HG02588 (cell line): Measurements from ENCODE around the gene DNAJC18.
"Not testable (repeated sequence)": the region's sequence is repeated elsewhere in the genome, so short reads cannot be mapped to it uniquely, and the experiment has no call there.

ENCODE experiments used
- ATAC-seq: cut with Tn5 transposase; IDR thresholded peaks from one replicate; pipeline ENCODE4 v1.9.1; 2021; ENCODE audit warnings: mild to moderate bottlenecking, moderate library complexity; ENCODE audit not compliant: unreplicated experiment

DNAJC18 gene

DNA sequence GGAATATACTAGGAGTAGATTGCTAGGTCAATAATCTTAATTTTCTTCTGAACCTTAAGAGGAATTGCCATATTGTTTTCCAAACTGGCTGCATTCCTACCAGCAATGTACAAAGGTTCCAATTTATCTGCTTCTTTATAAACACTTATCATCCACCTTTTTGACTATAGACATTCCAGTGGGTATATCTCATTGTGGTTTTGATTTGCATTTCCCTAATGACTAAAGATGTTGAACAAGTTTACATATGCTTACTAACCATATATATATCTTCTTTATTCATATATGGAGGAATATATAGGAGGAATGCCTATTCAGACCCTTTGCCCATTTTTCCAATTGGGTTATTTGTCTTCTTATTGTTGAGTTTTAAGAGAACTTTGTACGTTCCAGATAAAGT lies 7.6 kb downstream of the DNAJC18 start:
- ATAC-seq = no peak

DNA sequence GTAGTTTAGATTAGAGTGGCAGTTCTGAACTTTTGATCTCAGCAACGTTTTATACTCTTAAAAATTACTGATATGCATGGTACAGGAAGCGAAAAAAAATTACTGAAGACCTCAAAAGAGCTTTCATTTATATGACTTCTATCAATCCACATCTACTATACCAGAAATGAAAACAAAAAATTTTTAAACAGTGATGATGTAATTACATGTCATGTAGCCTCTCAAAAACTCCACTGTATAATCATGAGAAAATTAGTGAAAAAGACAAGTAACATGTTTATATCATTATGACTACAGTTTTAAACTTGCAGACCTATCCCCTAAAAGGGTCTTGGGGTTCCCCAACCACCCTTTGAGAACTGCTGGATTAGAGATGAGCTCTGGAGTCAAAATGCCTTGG lies 9.3 kb downstream of the DNAJC18 start:
- no peak for ATAC-seq

DNA sequence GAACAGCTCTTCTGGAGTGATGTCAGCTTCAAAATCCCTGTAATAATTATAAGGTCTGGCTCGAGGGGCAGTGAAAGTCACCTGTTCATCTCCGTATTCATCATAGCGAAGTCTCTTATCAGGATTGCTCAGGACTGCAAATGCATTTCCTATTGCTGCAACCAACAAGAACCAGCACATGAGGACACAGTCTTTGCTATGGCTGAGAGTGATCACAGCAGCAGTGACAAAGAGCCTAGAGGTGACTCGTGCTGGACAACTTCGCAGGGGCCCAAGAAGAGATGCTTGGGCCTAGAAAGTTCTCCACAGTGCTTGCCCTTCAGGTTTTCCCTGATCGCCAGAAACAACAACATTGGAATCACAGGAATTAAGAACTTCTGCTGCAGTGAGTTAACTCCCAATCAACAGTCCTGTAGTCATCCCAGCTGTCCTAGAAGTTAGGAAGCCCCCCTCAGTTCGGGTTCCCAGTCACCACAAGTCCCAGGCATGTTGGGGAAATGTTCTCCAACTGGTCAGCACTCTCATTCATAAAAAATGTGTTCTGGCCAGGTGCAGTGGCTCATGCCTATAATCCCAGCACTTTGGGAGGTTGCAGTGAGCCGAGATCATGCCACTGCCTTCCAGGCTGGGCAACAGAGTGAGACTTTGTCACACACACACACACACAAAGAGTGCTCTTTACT lies 13.0 kb downstream of the DNAJC18 start:
- no peak for ATAC-seq

DNA sequence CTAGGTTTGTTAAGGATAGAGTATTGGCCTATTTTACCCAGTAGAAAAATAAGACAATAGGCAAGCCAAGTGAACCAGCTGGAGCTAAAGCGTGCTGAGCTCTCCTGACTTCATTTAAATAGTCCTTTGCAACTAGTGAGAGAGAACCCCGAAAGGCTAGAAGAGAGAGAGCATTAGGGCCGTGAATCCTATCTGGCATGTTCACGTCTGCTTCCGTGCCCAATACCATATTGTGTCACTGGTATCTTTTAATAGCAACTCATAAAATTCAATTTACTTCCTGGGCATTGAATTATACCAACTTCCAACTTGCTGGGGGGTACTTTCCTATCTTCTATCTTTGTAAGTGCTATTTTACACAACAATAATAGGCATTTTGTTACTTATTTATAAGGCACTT lies 13.8 kb downstream of the DNAJC18 start:
- ATAC-seq = no peak

DNA sequence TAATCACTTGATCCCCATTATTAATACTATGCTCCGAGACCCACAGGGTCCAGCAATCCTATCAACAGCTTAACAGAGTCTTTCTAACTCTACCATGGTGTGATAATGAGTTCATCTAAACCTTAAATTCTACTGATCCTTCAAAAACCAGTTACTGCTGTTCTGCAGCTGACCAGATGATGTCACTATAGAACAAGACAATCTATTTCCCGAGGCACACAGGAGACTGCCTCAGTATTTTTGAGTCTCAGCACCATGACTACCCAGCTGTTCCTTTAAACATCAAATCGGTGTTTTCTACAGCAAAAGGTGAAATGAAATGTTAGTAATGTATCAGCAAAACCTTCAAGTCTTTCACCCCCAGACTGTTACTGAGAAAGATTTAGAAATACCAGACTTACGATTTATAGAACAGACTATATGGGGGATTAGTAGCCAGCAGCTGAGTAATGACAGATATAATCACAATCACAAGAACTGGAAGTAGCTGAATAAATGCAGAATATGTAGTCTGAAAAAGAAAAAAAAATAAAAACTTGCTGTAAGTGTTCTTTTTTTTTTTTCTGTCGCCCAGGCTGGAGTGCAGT lies 16.9 kb downstream of the DNAJC18 start:
- ATAC-seq = no peak

DNA sequence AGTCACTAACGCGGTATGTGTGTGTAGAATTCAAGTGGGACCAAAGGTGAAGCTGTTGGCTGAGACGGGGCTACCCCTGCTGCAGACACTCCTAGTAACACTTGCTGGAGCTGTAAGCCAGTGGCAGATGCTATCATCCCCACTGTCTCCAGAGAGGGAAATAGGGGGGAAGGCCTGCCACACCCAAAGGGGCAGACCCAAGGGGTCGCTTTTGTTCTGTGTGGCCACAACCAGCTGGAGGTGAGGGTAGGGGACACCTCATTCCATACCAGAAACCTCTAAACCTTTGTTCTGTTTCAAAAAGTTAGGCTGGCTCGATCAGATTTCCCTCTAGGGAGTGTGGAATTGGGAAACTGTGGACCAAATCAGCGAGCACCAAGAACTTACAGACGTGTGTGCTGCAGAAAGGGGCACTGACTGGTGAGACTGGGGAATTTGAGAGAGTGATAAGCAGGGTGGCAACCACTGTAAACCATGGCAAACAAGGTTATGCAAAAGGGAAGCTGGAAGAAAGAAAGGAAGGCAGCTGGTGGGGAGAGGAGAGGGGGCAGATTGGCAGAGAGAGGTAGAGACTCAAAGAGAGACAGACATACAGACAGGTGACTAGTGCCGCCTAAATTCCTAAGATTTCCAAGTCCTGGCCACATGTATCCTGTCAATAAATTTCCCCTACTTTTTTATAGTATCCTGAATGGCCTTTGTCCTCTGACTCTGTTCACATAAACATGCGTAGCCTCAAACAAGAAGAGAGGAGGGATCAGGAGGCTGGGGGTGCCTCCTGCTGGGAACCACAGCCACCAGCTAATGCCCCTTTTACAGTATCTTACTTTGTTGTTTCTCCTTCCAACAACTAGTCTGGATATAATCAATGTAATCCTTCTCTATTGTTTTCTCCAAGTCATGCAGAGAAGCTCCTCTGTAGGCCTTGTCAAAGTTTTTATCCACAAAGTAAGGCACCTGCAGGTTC lies 19.8 kb downstream of the DNAJC18 start:
- ATAC-seq = no peak

DNA sequence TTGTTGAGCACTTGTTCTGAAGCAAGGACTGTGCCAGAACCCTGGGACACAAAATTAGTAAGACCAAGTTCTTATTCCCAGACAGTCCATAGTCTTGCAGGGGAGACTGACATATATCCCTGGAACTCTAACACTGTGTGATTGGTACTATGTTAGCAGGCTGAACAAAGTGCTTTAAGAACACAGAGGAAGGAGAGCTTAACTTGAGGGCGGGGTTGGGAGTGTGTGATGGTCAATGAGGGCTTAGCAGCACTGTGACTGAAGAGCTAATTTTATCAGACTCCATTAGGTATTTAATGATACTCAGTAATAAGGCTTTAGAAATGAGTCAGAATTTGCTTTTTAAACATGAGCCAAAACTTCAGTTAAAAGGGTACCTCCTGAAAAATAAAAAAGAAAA lies 20.5 kb downstream of the DNAJC18 start:
- ATAC-seq = no peak

DNA sequence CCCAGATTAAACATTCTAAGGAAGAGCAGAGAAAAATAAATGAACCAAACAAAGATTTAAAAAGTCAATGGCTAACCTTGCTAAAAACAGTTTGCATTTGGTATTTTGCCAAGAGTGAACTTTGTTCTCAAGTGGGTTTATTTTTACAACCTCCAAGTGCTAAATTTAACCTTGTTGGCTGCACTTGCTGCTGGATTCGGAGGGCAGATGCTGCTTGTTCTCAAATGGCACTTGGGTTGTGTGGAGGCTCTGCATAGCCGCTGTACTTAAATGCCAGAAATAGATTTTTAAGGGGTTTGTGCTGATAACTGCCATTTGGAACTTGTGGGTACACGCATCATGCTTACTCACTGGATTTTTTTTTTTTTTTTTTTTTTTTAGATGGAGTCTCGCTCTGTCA lies 22.1 kb downstream of the DNAJC18 start:
- ATAC-seq = no peak

DNA sequence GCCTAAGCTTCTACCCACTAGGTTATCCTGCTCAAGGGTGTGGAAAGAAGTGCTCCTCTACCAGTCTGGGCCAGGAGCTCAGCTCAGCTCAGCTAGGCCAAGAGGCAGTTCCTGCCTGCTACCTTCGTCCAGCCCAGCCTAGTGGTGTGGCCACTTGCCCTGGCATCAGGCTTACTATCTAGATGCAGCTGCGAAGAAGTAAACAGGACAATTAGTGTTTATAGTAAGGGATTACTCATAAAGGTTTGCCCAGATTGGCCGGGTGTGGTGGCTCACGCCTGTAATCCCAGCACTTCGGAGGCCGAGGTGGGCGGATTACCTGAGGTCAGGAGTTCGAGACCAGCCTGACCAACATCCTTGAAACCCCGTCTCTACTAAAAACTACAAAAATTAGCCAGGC lies 22.7 kb downstream of the DNAJC18 start:
- ATAC-seq = no peak

DNA sequence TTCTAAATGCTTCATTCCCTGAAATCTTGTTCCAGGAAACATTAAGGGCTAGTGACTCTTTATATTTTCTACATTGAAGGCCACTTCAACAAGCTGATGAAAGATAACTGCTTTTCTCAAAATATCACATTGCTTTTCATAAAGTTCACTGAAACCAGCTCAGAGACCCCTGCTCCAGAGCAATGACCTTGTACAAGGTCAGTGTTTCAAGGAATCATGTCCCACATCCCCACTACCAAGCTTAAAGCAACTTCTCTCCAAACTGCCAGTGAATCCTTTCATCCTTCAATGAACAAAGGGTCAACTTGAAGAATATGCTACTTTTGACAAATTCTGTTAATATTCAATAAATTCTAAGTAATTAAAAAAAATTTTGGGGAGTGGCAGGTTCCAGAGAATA lies 23.5 kb downstream of the DNAJC18 start:
- ATAC-seq = no peak

DNA sequence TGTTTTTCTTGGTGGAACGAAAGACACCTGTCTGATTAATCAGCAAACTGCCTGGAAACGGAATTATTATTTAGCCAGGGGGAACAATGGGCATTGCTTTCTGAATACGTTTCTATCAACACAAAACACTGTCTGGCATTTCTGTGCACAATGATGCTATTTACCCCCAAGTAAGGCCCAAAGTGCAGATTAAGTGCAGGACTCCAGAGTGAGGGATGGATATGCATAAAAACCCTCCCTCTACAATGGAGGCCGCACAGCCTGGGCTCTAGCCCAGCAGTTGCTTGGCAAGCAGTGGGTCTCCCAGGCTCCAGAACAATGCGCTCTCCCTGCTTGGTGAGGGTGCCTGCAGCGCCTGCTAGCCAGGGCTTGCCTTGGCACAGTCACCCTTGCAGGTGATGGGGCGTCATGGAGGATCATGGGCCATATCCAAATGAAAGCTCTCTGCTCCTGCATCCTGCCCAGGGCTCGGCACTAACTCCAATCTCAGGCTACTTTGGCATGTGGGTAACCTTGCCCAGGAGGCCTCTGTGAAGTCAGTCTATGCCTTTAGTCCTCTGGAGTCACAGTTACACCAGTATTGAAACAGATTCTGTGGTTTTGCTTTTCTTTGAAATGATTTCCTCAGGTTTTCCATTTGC lies 24.0 kb downstream of the DNAJC18 start:
- ATAC-seq = no peak

DNA sequence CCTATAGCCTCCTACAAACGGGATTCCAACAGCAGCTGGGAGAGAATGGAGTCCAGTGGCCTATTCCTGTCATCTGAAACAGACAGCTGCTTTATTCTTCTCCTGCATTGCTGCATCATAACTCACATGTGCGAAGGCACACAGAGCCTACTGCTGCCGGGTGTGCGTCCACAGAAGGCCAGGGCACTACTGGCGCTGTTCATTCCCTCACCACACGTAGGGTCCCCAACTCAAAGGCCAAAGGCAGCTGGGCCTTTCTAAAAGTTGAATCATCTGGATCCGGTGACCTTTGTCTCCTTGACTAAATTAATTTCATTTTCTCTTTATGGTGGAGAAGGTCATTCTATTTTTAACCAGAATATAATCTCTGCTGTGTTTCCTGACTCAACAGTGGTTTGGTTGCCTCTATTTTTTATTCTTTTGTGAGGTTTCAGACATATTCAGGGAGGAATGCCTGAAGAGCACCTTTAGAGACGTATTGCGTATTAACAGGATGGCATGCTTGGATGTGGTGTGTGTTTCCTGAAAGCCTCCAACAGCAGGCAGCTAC lies 24.7 kb downstream of the DNAJC18 start:
- no peak for ATAC-seq

DNA sequence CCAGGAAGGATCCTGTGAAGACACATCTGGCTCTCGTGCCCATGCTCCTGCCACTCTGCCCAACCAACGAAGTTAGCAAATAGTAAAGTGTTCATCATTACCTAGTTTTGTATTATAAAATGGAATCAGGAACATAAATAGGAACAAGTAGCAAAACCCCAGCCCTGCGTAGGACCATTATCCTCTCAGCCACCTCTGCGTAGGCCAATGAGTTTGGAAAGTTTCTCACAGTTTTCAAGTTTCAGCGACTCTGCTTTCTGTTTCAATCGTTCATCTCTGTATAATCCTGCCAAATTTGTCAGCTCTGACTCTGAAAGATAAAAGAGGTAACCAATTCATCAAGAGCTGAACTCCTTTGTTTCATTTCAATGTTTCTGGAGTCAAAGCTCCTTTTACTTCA lies 25.4 kb downstream of the DNAJC18 start:
- ATAC-seq = no peak

DNA sequence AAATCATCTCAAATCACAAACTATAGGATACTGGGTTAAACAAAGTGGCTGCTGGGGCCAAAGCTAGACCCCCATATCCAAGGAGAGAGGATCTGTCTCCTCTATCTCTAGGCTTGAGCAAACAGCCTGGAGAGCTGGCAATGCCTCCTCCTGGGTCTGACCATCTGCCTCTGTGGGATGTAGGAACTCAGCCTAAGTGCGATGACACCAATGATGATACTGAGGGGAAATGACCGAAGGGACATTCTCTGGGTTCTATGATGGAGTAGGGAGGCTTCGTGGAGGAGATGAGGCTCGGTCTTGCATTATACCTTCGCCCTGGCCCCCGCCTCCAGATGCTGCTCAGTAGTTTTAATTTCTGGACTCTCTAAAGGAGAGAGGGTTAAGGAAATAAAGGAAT lies 26.2 kb downstream of the DNAJC18 start:
- ATAC-seq = no peak

DNA sequence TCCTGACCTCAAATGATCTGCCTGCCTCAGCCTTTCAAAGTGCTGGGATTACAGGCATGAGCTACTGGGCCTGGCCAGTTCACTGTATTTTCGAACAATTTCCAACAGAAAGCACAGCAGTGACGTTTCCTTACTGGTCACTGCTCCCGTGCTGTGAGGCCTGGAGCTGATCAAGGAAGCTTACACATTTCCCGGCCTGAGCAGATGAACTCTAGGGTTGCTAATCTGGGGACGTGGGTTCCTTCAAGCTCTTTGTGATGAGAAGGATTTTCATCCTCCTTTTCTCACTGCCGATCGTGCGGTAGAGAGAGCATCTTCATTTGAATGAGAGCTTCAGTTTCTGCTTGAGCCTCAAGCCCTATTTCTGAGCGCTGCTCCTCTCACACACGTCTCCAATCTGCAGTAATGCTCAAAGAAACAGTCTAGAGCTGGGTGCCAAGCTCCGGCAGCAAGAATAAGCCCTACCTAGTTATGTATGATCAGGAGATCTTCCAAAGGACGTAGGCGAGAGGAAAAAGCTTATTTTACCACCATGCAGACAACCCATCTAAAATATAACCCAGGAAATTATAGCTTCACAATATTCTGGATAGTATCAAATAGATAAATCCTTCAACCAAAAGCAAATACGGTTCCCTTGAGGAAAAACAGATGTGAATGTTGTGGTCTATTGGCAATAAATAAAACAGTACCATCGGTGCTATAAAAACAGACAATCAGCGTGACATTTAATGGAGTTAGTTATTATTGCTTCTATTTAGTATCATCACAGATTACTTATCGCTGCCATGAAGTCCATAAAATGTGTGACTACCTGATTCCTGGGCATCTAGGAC lies 28.1 kb downstream of the DNAJC18 start:
- no peak for ATAC-seq

DNA sequence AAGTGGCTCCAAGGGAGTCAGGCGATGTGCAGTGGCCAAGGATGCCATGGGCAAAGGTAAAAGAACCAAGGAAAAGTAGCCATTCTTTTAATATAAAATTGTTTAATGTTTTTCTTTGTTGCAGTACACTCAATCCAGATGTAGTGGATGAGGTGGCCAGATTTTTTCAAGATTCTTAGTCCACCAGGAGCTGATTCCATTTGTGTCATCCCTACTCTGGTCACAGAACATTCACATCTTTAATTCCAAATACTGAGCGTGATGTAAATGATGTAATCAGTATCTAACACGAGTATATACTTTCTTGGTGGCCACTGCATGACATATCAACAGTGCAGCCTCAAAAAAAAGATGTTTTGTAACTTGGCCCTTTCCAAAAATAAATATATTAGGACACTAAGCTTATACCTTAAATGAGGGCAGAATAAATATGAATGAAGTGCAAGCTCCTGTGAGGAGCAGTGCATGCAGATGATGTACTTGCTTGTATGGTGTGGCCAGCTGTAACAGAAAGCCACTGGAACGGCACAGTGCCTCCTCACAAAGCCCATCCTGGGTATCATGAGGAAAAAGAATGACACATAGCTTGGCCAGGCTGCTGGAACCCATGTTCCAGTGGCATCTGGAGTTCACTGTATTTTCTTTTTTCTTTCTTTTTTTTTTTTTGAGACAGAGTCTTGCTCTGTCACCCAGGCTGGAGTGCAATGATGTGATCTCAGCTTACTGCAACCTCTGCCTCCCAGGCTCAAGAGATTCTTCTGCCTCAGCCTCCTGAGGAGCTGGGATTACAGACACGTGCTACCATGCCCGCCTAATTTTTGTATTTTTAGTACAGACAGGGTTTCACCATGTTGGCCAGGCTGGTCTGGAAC lies 29.0 kb downstream of the DNAJC18 start:
- no peak for ATAC-seq

DNA sequence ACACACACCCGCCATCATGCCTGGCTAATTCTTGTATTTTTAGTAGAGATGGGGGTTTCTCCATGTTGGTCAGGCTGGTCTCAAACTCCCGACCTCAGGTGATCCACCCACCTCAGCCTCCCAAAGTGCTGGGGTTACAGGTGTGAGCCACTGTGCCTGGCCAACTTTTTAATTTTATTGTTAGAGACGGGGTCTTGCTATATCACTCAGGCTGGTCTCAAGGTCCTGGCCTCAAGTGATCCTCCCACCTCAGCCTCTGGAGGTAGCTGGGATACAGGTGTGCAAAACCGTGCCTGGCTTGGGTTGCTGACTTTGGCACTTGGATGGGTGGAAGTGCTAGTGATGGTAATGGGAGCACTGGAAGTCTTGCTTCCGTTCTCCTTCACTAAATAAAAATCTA lies 30.2 kb downstream of the DNAJC18 start:
- not testable (repeated sequence) for ATAC-seq

DNA sequence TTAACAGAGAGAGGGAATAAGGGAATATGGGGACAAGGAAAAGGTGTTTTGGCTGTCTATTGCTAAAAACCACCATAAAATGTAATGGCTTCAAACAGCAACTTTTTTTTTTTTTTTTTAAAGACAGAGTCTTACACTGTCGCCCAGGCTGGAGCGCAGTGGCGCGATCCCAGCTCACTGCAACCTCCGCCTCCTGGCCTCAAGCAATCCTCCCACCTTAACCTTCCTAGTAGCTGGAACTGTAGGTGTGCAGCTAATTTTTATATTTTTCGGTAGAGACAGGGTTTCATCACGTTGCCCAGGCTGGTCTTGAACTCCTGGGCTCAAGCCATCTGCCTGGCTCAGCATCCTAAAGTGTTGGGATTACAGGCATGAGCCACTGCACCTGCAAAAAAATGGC lies 31.1 kb downstream of the DNAJC18 start:
- ATAC-seq = no peak

DNA sequence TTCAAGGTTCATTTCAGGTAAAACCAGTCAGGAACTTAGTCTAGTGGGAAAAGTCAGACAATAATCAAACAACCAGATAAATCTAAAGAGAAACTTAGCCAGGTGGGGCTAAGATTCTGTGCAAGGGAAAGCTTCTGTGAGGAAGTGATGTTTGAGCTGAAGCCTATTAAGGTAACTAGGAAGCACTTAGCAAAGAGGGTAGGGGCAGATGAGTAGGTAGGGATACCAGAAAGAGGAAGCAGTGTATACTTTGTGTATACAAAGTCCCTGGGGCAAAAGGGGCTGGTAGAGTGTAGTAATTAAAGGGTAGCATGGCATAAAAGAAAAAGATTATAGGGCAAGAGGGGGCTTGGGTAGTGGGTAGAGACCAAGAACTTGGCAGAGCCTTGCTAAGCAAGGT lies 31.8 kb downstream of the DNAJC18 start:
- ATAC-seq = no peak
